A204.1 (cell line): ENCODE data around the gene SPAG16.
"Not testable (repeated sequence)": the region's sequence is repeated elsewhere in the genome, so short reads cannot be mapped to it uniquely, and the experiment has no call there.

ENCODE experiments used
- FAIRE-seq: peaks from 2 replicates; lab custom pipeline; 2012; peaks lifted over from hg19 to GRCh38; lab: Jason Lieb, UNC

The SPAG16 gene

GRCh38 chr2:214011676-214012075 lies 727.4 kb downstream of the SPAG16 start:
- FAIRE-seq, result no peak

GRCh38 chr2:214014551-214015220 lies 730.4 kb downstream of the SPAG16 start:
- no peak for FAIRE-seq

DNA sequence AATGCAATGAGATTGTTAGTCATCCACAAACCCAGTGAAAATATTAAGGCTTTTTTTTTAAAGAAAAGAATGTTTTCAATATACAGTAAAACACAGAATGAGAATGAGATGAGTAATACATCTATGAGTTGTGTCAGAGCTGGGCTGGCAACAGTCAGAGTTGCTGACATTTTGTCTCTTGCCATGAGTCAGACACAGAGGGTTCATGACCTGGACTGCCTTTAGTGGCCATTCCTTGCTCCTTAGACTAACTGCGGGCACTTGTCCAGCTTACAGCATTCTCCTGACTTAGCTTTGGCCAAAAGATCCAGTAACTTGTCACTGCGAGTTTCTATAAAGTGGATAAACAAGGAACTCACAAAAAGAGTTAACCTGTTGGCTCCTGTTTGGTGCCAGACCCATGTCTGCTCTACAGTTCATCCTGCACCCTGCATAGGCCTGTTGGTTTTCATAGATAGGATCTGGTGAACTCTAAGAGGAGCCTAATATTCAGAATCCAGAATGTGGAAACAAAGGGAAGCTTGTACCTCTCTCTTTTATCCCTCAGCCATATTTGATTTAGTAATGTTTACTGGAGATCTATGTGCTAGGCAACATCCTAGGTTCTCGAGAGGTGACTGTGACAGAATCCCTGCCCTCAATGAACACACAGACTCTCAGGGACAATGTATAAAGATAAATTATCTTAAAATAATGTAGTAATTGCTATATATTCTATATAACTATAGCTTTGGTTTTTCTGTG lies 735.1 kb downstream of the SPAG16 start:
- no peak for FAIRE-seq

DNA sequence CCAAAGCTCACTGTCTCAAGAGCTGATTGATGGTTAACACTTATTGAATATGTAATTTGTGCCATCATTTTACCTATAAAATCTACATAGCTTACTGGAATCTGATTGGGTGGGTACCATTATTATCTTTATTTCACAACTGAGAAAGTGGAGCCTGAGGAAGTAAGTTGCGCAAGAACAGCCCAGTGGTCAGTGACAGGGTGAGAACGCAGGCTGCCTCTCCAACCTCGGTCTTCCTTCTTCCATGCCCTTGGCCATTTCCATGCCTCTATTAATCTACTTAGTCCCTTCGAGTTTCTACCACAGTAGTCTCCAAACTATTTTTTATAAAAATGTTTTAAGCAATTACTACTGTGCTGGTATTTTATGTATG lies 735.7 kb downstream of the SPAG16 start:
- FAIRE-seq, result no peak

DNA sequence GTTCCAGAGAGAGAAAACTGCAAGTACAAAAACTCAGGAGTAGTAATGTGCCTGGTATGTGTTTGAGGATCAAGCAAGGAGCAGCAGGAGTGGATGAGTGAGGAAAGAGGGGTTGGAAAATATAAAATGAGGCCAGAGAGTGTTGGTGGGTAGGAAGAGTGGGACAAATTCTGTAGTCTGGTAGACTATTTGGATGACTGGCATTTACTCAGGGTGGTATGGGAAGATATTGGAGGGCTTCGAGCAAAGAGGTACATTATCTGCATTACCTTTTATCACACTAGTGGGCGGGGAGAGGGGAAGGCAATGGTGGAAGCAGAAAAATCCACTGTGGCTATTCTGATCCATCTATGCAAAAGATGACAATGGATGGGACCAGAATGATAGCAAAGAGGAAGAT lies 744.9 kb downstream of the SPAG16 start:
- FAIRE-seq, result no peak

- no peak for FAIRE-seq
Measured at GRCh38 chr2:214031566-214031965, 747.3 kb downstream of the SPAG16 start.

- FAIRE-seq, result no peak
Measured at GRCh38 chr2:214034417-214034816, 750.2 kb downstream of the SPAG16 start.

DNA sequence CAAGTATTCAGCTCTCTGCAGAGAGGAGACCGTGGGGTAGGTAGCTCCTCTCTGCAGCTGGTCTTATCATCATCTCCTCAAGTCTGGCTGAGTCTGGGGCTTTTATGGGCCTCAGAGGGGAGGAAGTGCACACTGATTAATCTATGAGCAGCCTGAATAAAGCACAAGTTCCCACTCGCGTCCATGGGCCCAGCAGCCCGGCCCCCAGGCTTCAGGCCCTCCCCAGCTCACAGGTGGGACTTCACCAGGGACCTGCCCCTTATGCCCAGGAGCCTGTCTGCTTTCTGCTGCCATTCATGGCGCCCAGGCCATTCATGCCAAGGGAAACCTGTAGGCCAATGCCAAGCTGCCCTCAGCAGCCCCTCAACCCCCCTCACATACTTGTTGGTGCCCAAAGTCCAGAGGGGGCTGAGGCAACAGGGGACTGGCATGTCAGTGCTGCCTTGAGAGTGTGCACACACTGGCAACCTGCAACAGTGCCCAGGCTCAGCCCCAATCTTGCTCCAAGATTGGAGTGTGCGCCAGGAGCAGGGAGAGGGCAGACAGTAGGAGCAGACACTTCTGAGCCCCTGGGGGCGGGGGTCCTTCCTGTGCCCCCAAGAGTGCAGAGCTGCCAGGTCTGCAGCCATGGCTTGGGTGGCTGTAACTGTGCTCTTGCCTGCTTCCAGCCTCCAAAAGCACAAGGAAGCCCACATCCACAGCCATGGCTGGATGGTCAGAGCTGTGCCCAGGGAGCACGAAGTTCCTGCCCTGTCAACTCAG lies 751.0 kb downstream of the SPAG16 start:
- no peak for FAIRE-seq

- FAIRE-seq, result no peak
Measured at GRCh38 chr2:214035921-214036320, 751.7 kb downstream of the SPAG16 start.

- no peak for FAIRE-seq
Measured at GRCh38 chr2:214038186-214038585, 753.9 kb downstream of the SPAG16 start.

DNA sequence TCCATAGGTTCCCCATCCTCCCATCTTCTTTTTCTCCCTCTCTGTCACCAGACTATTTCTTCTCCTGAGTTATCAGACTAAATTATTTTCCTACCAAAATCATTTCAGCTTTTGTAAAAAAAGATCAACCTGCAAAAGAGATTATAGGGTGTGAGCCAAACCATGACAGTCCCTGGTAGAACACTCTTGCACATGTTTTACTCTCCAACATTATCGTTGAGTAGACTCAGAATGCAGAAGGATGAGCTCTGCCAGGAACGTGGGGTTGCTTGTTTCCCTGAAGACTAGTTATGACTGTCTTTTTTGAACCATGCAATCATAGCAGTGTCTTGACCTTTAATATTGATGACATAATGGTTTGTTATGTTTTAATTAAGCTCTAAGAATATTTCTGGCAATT lies 766.5 kb downstream of the SPAG16 start:
- FAIRE-seq, result no peak

- no peak for FAIRE-seq
Measured at GRCh38 chr2:214051585-214051984, 767.3 kb downstream of the SPAG16 start.

GRCh38 chr2:214052235-214052634 lies 768.0 kb downstream of the SPAG16 start:
- FAIRE-seq, result no peak

- FAIRE-seq, result no peak
Measured at GRCh38 chr2:214057986-214058385, 773.7 kb downstream of the SPAG16 start.

- FAIRE-seq, result not testable (repeated sequence)
Measured at GRCh38 chr2:214062279-214062678, 778.0 kb downstream of the SPAG16 start.

GRCh38 chr2:214064471-214064870 lies 780.2 kb downstream of the SPAG16 start:
- no peak for FAIRE-seq

DNA sequence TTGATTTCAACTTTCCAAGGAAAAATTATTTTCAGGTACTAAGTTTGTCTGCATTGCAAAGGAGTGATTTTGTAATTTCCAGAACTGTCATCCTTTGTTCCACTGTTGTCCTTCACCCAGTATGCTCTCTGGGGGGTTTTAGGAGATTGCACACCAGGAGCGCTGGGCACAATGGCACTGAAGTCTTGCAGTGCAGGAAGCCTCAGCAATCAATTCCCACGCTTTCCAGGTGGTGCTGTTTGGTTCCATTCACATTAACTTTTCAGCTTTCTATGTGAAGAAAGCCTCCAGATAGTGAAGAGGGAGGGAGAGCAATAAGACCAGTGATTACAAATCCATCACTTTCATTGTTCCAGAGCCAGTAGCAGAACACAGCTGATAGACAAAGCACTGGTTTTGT lies 782.6 kb downstream of the SPAG16 start:
- no peak for FAIRE-seq

DNA sequence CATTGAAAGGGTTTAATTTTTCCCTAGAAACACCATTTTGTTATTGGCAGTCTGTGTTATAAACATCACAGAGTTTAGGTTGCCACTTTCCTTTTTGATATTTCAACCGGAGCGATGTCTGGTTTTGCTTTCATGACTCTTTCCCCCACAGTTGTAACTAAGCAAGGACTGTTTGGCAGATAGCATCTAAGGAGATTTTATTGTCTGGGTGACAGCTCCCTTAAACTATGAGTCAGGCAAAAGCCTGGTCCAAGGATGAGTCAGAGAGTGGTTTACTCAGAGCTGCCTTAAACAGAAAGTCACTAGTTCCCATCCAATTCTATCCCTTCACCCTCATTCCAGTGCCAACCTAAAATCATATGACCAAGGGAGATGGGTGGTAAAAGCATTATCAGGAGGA lies 785.0 kb downstream of the SPAG16 start:
- FAIRE-seq, result no peak

DNA sequence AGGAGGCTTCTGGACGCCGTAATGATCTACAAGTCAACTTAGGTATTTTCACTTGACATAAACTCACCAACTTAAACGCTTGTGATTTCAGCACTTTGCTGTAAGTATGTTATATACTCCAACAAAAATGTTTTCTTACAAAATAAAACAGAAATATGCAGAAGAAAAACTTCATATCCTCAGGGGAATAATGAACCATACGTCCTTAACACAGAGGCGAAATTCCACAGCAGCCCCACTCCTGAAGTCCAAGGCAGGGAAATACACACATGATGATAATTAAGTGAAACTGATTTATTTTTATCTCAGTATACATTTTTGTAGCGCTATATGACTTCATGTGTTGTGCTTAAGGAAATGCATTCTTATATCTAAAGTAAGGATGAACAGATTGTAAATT lies 791.2 kb downstream of the SPAG16 start:
- FAIRE-seq, result no peak

- no peak for FAIRE-seq
Measured at GRCh38 chr2:214076527-214076926, 792.3 kb downstream of the SPAG16 start.

DNA sequence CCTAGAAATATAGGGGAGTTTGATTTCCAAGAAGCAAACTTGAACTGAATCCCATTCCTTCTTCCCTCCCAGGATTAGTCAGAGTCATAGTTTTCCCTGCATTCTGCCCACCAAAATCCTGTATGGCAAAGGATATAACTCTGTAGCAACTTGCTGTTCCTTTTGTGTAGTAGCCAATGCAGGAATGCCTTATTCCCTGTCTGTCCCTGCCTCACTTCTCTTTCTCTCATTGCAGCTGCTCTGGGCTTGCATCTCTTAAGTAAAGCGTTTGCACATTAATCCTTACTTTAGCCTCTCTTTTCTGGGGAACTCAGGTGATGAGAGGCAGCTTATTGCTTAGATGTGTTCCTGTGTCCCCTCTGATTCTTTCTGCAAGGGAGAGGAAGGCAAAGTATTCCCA lies 793.5 kb downstream of the SPAG16 start:
- no peak for FAIRE-seq

- FAIRE-seq, result no peak
Measured at GRCh38 chr2:214079032-214079431, 794.8 kb downstream of the SPAG16 start.

DNA sequence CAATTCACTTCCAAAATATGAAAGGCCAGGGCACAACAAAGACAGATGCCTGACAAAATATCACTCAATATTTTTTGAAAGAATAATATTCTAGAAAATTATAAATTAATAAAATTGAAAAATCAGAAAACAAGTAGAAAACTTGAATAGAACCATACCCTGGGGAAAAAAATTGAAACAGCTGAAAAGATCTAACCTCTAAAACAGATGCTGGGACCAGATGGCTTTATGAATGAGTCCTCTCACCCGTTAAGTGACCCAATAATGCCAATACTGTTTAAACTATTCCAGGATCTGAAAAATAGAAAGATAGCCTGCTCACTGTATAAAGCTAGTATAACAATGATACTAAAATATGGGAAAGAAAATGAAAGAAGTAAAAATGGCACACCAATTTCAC lies 804.3 kb downstream of the SPAG16 start:
- FAIRE-seq, result no peak
